ENCODE measurements around the gene WDR26. TPM values are rescaled to one million over a fixed set of nuclear protein-coding genes. Genes with fewer than 3 reads are reported as not detected.

WDR26 gene
- total RNA-seq, 1 donor from 2014 or later, result 79.5 TPM

DNA sequence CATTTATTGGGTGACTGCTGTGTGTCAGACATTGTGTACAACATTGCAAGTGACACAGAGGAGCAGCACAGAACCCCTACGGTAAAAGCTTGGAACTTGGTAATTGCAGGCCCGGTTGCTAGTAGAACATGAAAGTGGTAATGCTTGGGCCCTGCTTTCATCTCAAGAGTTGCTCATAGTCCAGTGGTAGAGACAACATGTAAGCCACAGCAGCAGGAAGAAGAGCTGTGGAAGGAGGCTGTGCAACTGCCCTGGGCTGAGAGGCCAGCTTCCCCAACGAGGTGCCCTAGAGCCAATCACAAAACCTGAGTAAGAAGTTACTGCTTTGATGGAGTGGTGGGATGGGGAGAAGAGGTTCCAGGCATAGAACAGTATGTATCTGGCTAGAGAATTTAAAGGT, 59.5 kb downstream of the WDR26 start:
- Mint-ChIP-seq H3K27me3 (ENCODE audit: low read depth) (no peaks in the 10 kb centered on the region), H3K4me3 (ENCODE audit: unreplicated experiment) (no peak overlapping the region), H3K36me3 (ENCODE audit: low read depth) (peaks cover 35% of the 10 kb centered on the region), H3K27ac (ENCODE audit: unreplicated experiment) (peak overlapping the region; percentile 2), H3K4me1 (ENCODE audit: low read depth) (peaks cover 36% of the 10 kb centered on the region), H3K9me3 (ENCODE audit: low read depth) (no peaks in the 10 kb centered on the region)
- TF ChIP-seq, protein P1, sequence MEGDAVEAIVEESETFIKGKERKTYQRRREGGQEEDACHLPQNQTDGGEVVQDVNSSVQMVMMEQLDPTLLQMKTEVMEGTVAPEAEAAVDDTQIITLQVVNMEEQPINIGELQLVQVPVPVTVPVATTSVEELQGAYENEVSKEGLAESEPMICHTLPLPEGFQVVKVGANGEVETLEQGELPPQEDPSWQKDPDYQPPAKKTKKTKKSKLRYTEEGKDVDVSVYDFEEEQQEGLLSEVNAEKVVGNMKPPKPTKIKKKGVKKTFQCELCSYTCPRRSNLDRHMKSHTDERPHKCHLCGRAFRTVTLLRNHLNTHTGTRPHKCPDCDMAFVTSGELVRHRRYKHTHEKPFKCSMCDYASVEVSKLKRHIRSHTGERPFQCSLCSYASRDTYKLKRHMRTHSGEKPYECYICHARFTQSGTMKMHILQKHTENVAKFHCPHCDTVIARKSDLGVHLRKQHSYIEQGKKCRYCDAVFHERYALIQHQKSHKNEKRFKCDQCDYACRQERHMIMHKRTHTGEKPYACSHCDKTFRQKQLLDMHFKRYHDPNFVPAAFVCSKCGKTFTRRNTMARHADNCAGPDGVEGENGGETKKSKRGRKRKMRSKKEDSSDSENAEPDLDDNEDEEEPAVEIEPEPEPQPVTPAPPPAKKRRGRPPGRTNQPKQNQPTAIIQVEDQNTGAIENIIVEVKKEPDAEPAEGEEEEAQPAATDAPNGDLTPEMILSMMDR (IDR thresholded peaks at IDR 0.05), result no peak
- no peak for DNase-seq (ENCODE audit: low spot score)

DNA sequence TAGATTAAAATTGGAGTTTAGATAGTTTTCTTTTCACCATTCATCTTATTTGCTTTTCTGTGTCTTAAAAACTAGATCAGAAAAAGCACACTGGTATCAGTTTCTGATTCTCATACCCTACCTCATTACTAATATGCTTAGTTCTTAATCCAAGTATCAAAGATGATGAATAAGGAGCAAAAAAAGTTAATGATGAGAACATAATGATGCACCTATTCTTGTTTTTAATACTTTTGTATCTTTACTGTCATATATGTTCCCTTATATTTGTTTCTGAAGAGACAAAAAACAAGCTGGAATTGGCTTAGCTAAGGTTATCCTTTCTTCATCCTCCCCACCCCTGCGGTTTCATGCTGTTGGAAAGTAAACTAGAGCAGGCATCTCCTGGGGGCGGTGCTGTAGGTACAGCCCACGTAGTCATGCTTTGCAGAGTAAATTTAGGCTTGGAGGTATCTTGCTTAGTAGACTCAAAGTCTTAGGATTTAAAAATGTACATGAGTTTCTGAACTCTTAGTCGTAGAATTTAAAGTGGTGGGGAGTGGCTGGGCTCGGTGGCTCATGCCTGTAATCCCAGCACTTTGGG, 61.5 kb downstream of the WDR26 start:
- peaks cover 35% of the 10 kb centered on the region for H3K4me1 Mint-ChIP-seq (ENCODE audit: low read depth)
- H3K4me3 Mint-ChIP-seq (ENCODE audit: unreplicated experiment), result no peak overlapping the region
- DNase-seq (ENCODE audit: low spot score), result no peak
- no peaks in the 10 kb centered on the region for H3K27me3 Mint-ChIP-seq (ENCODE audit: low read depth)
- peaks cover 37% of the 10 kb centered on the region for H3K36me3 Mint-ChIP-seq (ENCODE audit: low read depth)
- H3K27ac Mint-ChIP-seq (ENCODE audit: unreplicated experiment), result no peak overlapping the region
- H3K9me3 Mint-ChIP-seq (ENCODE audit: low read depth), result no peaks in the 10 kb centered on the region
- TF ChIP-seq, protein P1 (IDR thresholded peaks at IDR 0.05), result no peak

DNA sequence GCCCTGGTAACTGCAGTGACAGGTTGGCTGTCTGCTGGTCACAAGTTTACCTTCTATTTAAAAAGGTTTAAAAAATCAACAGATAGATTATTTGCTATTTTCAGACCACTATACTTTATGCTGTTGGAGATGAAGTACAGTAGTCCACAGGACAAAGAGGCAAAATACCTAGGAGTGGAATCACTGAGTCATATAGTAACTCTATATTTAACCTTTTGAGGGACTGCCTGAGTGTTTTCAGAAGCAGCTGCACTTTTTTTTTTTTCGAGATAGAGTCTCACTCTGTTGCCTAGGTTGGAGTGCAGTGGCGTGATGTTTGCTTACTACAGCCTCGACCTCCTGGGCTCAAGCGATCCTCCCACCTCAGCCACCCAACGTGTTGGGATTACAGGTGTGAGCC, 66.2 kb downstream of the WDR26 start:
- TF ChIP-seq, protein P1 (IDR thresholded peaks at IDR 0.05), result no peak
- DNase-seq (ENCODE audit: low spot score), result no peak
- Mint-ChIP-seq H3K4me1 (ENCODE audit: low read depth) (peaks cover 9% of the 10 kb centered on the region), H3K27me3 (ENCODE audit: low read depth) (no peaks in the 10 kb centered on the region), H3K36me3 (ENCODE audit: low read depth) (peaks cover 34% of the 10 kb centered on the region), H3K4me3 (ENCODE audit: unreplicated experiment) (no peak overlapping the region), H3K9me3 (ENCODE audit: low read depth) (no peaks in the 10 kb centered on the region), H3K27ac (ENCODE audit: unreplicated experiment) (no peak overlapping the region)

DNA sequence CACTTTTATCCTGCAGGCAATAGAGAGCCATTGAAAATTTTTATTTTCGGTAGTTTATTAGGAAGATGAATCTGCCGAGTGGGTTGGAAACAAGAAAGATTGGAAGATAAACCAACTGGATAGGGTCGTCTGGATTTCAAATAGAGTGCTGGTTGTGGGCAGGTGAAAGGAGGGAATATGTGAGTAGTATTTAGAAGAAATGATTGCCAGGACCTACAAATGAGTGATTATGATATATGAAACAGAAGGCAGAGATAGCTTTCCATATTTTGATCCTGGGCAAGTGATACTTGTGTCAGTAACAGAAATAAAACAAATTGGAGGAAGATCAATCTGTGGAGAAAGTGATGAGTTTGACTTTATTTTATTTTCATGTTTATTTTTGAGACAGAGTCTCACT, 75.4 kb downstream of the WDR26 start:
- no peak overlapping the region for H3K4me3 Mint-ChIP-seq (ENCODE audit: unreplicated experiment)
- TF ChIP-seq, protein P1 (IDR thresholded peaks at IDR 0.05), result no peak
- H3K27ac Mint-ChIP-seq (ENCODE audit: unreplicated experiment), result no peak overlapping the region
- no peaks in the 10 kb centered on the region for H3K27me3 Mint-ChIP-seq (ENCODE audit: low read depth)
- DNase-seq (ENCODE audit: low spot score), result no peak
- peaks cover 8% of the 10 kb centered on the region for H3K36me3 Mint-ChIP-seq (ENCODE audit: low read depth)
- H3K4me1 Mint-ChIP-seq (ENCODE audit: low read depth), result peaks cover 27% of the 10 kb centered on the region
- no peaks in the 10 kb centered on the region for H3K9me3 Mint-ChIP-seq (ENCODE audit: low read depth)

DNA sequence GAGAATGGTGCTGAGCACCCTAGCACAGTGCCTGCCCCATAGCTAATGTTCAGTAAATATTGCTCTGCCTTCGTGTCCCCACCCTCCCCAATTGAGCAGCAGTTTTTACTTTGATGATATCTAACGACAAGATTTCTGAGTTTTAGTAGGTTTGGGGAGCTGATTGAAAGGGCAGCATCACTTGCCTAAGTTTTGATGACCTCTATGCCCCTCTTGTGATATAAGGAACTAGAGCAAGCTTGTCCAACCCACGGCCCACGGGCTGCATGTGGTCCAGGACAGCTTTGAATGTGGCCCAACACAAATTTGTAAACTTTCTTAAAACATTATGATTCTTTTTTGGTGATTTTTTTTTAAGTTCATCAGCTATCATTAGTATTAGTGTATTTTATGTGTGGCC, 76.4 kb downstream of the WDR26 start:
- Mint-ChIP-seq H3K9me3 (ENCODE audit: low read depth) (no peaks in the 10 kb centered on the region), H3K4me1 (ENCODE audit: low read depth) (peaks cover 21% of the 10 kb centered on the region), H3K36me3 (ENCODE audit: low read depth) (peaks cover 4% of the 10 kb centered on the region), H3K27ac (ENCODE audit: unreplicated experiment) (peak overlapping the region; percentile 92), H3K27me3 (ENCODE audit: low read depth) (no peaks in the 10 kb centered on the region), H3K4me3 (ENCODE audit: unreplicated experiment) (peak overlapping the region; percentile 88)
- TF ChIP-seq, protein P1 (IDR thresholded peaks at IDR 0.05), result no peak
- DNase-seq (ENCODE audit: low spot score), result no peak

Measured in chondrocyte (in vitro differentiated cells).